Vagina (tissue), 2 donors: Measurements from ENCODE around the gene SUSD5.

Source experiments
- POLR2A ChIP-seq, 2 donors: fragments of 450-650 bp; IDR thresholded peaks; one replicate each; pipeline ENCODE4 v1.6.1; 2017; ENCODE audit warnings: antibody characterized with exemption in 2 of 2, mild to moderate bottlenecking in 2 of 2, moderate library complexity in 2 of 2
- TF ChIP-seq, protein P1 (sequence below), 3 experiments: fragments of 450-650 bp in 2 of 3; fragments of 200-600 bp in 1 of 3; sonication (generic) in 1 of 3; IDR thresholded peaks; one replicate each; pipeline ENCODE4 v1.5.1; 2017 to 2019; ENCODE audit warnings: antibody characterized with exemption in 3 of 3, mild to moderate bottlenecking in 2 of 3, moderate library complexity in 2 of 3

- no peak for TF ChIP-seq POLR2A (IDR thresholded peaks at IDR 0.05)
- TF ChIP-seq, protein P1, sequence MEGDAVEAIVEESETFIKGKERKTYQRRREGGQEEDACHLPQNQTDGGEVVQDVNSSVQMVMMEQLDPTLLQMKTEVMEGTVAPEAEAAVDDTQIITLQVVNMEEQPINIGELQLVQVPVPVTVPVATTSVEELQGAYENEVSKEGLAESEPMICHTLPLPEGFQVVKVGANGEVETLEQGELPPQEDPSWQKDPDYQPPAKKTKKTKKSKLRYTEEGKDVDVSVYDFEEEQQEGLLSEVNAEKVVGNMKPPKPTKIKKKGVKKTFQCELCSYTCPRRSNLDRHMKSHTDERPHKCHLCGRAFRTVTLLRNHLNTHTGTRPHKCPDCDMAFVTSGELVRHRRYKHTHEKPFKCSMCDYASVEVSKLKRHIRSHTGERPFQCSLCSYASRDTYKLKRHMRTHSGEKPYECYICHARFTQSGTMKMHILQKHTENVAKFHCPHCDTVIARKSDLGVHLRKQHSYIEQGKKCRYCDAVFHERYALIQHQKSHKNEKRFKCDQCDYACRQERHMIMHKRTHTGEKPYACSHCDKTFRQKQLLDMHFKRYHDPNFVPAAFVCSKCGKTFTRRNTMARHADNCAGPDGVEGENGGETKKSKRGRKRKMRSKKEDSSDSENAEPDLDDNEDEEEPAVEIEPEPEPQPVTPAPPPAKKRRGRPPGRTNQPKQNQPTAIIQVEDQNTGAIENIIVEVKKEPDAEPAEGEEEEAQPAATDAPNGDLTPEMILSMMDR (IDR thresholded peaks at IDR 0.05): no peak
Measured at GRCh38 chr3:33134026-33134625, 84.5 kb downstream of the SUSD5 start.
